GM19035 (cell line): Measurements from ENCODE around the gene MACO1.
"Not testable (repeated sequence)": the region's sequence is repeated elsewhere in the genome, so short reads cannot be mapped to it uniquely, and the experiment has no call there.

Experiments used
- ATAC-seq: cut with Tn5 transposase; IDR thresholded peaks from one replicate; pipeline ENCODE4 v1.9.1; 2021; ENCODE audit not compliant: unreplicated experiment

The MACO1 gene

DNA sequence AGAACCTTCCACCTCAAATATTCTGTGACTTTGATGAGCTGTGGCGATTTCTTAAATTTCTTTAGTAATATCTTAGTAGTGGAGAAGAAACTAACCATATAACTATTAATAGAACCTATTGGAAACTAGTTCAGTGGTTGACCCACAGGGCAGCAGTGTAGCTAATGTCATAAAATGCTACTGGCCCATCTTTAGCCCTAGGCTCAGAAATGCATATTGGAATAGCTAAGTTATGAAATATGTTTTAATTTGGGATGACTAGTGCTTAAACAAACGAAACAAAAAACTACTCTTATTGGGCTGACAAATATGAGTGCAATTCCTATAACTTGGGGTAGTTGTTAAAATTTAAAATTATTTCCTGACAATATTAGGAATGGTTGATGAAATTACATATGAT, 20.2 kb downstream of the MACO1 start:
- no peak for ATAC-seq

GRCh38 chr1:25451908-25452307, 21.2 kb downstream of the MACO1 start:
- no peak for ATAC-seq

DNA sequence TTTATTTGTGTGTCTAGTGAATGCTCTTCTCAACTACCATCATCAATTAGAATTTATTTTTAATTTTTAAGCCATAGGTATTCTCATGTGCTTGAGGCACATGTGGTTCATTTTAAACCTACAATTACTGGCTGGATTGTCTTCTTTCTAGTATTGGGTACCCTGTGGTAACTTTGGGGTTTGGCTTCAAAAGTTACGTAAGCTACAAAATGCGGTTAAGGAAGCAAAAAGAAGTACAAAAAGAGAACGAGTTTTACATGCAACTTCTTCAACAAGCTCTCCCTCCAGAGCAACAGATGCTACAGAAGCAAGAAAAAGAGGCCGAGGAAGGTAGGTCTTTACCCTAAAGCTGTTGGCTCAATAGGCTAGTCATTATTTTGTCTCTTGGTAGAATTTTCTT, 25.8 kb downstream of the MACO1 start:
- ATAC-seq = no peak

GRCh38 chr1:25458541-25459298, 28.0 kb downstream of the MACO1 start:
- no peak for ATAC-seq

GRCh38 chr1:25460020-25460419, 29.3 kb downstream of the MACO1 start:
- no peak for ATAC-seq

DNA sequence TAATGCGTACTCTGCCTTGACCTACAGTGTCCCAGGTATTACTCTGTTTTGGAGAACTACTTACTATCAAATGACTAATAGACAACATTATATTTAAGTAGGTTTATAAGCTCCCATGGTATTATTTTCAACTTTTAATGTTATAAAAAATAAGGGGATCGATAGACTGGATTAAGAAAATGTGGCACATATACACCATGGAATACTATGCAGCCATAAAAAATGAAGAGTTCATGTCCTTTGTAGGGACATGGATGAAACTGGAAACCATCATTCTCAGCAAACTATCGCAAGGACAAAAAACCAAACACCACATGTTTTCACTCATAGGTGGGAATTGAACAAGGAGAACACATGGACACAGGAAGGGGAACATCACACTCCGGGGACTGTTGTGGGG, 30.1 kb downstream of the MACO1 start:
- ATAC-seq = not testable (repeated sequence)

- no peak for ATAC-seq
Observed at GRCh38 chr1:25461849-25462248, 31.2 kb downstream of the MACO1 start.

GRCh38 chr1:25462732-25463131, 32.0 kb downstream of the MACO1 start:
- no peak for ATAC-seq

GRCh38 chr1:25467193-25467592, 36.5 kb downstream of the MACO1 start:
- ATAC-seq = no peak

DNA sequence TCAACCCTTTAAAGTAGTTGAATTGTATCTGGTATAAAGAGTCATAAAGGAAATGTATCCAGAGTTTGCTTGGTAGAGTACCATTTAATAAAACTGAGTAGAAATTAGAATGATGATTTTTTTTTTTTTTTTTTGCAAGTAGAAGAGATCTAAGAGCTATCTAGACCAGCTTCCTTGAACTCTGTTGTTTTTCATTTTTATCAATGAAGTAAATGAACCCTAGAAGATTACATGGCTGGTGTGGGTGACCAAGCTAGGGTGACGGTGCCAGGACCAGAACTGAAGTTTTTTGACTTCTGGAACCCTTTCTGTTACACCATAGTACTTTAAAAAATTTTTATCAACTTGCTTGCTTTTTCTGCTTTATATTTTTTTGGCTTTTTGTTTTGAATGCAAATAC, 36.9 kb downstream of the MACO1 start:
- ATAC-seq = no peak

DNA sequence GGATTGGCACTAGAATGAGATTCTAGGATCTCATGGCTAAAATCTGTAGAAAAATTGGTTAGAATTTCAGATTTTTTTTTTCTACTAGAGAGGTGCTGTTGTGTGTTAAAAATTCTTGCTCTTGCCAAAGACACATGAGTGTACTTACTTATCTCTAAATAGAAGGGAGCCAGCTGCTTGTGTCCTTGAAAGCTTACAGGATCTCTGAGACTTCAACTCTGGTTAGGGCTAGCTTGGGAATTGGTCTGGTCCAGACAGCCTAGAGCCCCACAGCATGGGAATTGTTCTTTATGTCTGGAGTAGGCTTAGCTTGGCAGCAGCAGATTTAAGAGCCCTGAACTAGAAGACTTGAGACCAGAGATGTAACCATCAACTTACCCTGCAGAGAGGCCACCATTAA, 37.3 kb downstream of the MACO1 start:
- no peak for ATAC-seq

- ATAC-seq = no peak
Observed at GRCh38 chr1:25469177-25469576, 38.5 kb downstream of the MACO1 start.

- no peak for ATAC-seq
Observed at GRCh38 chr1:25472471-25472870, 41.8 kb downstream of the MACO1 start.

- ATAC-seq = no peak
Observed at GRCh38 chr1:25473653-25474225, 43.0 kb downstream of the MACO1 start.

DNA sequence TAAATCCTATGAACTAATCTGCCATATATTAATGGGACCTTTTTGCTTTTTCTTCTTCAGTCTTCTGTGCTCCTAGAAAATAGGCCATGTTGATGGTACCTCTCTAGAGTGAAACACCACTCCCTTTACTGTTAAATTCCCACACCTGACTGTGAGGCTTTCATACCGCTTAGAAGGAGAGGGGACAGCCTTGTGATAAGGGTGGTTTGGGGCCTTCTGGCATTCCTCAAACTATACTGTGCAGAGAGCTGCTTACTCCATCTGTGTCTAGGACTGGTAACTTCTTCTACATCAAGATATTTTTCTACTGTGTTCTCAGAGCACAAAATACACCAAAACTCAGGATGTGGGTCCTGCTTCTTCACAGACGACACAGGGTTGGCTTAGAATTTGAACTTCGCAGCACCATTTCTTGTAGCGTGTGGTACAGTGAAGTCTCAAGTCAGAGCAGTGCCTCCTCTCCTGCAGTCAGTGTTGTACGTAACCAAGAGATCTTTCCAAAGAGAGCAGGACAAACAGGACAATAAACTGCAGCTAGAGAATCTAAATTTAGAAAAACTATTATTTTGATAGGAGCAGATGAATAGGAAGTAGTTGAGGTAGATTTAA, 43.8 kb downstream of the MACO1 start:
- ATAC-seq = no peak

GRCh38 chr1:25476186-25477097, 45.7 kb downstream of the MACO1 start:
- no peak for ATAC-seq

- ATAC-seq = no peak
Observed at GRCh38 chr1:25477448-25478034, 46.8 kb downstream of the MACO1 start.

GRCh38 chr1:25478633-25479032, 47.9 kb downstream of the MACO1 start:
- no peak for ATAC-seq

GRCh38 chr1:25481625-25482024, 50.9 kb downstream of the MACO1 start:
- ATAC-seq = no peak

- no peak for ATAC-seq
Observed at GRCh38 chr1:25482211-25482610, 51.5 kb downstream of the MACO1 start.

GRCh38 chr1:25484096-25484495, 53.4 kb downstream of the MACO1 start:
- ATAC-seq = no peak
